A549 (cell line): ENCODE results near the gene FBXO38. TPM values are rescaled to one million over a fixed set of nuclear protein-coding genes. Genes with fewer than 3 reads are reported as not detected.

Experiments
- ATAC-seq, 2 experiments: fragments of 200-7000 bp in 1 of 2; fragments of >200 bp in 1 of 2; cut with Nextera tagmentation in 1 of 2; cut with Tn5 transposase in 1 of 2; 3 replicates each; pipeline versions ENCODE4 v1.8.0 to v1.9.1; 2018 to 2020; ENCODE audit warnings: mild to moderate bottlenecking in 1 of 2, moderate library complexity in 1 of 2
- CTCF ChIA-PET: fragments of 300-600 bp; sonication (Branson Sonifier 250); formaldehyde crosslinking; extraction: SDS; loops from one replicate; lab custom pipeline; 2021; ENCODE audit warnings: antibody characterized with exemption, inconsistent platforms; lab: Yijun Ruan, JAX
- POLR2A ChIA-PET: fragments of 350-600 bp; formaldehyde crosslinking; extraction: SDS; loops from one replicate; lab custom pipeline; 2021; ENCODE audit warnings: antibody characterized with exemption, inconsistent platforms; lab: Yijun Ruan, JAX
- DNase-seq, 2 experiments: peaks; one replicate each; pipeline versions ENCODE4 v3.0.0 to v3.0.0-alpha.2; 2011 to 2016; ENCODE audit warnings: low read depth in 1 of 2, low spot score in 1 of 2
- FAIRE-seq: peaks from 2 replicates; lab custom pipeline; 2011; peaks lifted over from hg19 to GRCh38; lab: Jason Lieb, UNC
- H3K27ac ChIP-seq, 2 experiments: fragments of >200 bp; sonication (Bioruptor Twin); formaldehyde crosslinking; 3 replicates each; pipeline ENCODE4 v1.5.1; 2016 to 2017
- H3K4me1 ChIP-seq: fragments of >200 bp; sonication (Bioruptor Twin); formaldehyde crosslinking; 3 replicates; pipeline ENCODE4 v1.6.1; 2016
- H3K4me2 ChIP-seq: fragments of >200 bp; sonication (Bioruptor Twin); formaldehyde crosslinking; 3 replicates; pipeline ENCODE4 v1.6.1; 2016
- H3K4me3 ChIP-seq: fragments of >200 bp; sonication (Bioruptor Twin); formaldehyde crosslinking; 3 replicates; pipeline ENCODE4 v1.5.1; 2016
- H3K9me3 ChIP-seq: fragments of >200 bp; sonication (Bioruptor Twin); formaldehyde crosslinking; 3 replicates; pipeline ENCODE4 v1.6.1; 2016
- ATOH8 ChIP-seq: fragments of 250-450 bp; sonication (Bioruptor Pico); IDR thresholded peaks from 2 replicates; pipeline ENCODE4 v1.5.0; 2020; ENCODE audit warnings: low read depth, mild to moderate bottlenecking, moderate library complexity
- CBX2 ChIP-seq: fragments of 200-600 bp; sonication (generic); IDR thresholded peaks from 2 replicates; pipeline ENCODE4 v1.6.1; 2016; ENCODE audit warnings: low read depth, mild to moderate bottlenecking, borderline replicate concordance
- CHD2 ChIP-seq: fragments of 150-350 bp; IDR thresholded peaks from 2 replicates; pipeline ENCODE4 v1.6.1; 2014; ENCODE audit warnings: low read length; ENCODE audit not compliant: partially characterized antibody
- CHD4 ChIP-seq: fragments of 200-600 bp; sonication (generic); IDR thresholded peaks from 2 replicates; pipeline ENCODE4 v1.6.1; 2016; ENCODE audit warnings: antibody characterized with exemption, mild to moderate bottlenecking, borderline replicate concordance
- EHF ChIP-seq: fragments of 250-450 bp; sonication (Bioruptor Pico); IDR thresholded peaks from 2 replicates; pipeline ENCODE4 v1.5.0; 2020; ENCODE audit warnings: mild to moderate bottlenecking
- ESRRA ChIP-seq: fragments of 150-350 bp; IDR thresholded peaks from 2 replicates; pipeline ENCODE4 v1.6.1; 2014; ENCODE audit warnings: mild to moderate bottlenecking, low read length, borderline replicate concordance
- FOXS1 ChIP-seq: fragments of 250-450 bp; sonication (Bioruptor Pico); IDR thresholded peaks from 2 replicates; pipeline ENCODE4 v1.5.0; 2020; ENCODE audit warnings: mild to moderate bottlenecking, moderate library complexity
- HDAC2 ChIP-seq: fragments of 200-600 bp; sonication (generic); IDR thresholded peaks from 2 replicates; pipeline ENCODE4 v1.6.1; 2016
- HEYL ChIP-seq: fragments of 250-450 bp; sonication (Bioruptor Pico); IDR thresholded peaks from 2 replicates; pipeline ENCODE4 v1.8.0; 2021; ENCODE audit warnings: mild to moderate bottlenecking, moderate library complexity
- MAFK ChIP-seq: fragments of 450-650 bp; IDR thresholded peaks from 2 replicates; pipeline ENCODE4 v1.6.1; 2014; ENCODE audit not compliant: partially characterized antibody
- NFE2L2 ChIP-seq: fragments of 150-350 bp; conservative IDR thresholded peaks from 2 replicates; pipeline ENCODE4 v1.6.1; 2014; ENCODE audit warnings: low read length
- NPAS2 ChIP-seq: fragments of 250-450 bp; sonication (Bioruptor Pico); IDR thresholded peaks from 2 replicates; pipeline ENCODE4 v1.8.0; 2022; ENCODE audit warnings: mild to moderate bottlenecking, moderate library complexity, borderline replicate concordance
- POLR2AphosphoS2 ChIP-seq: conservative IDR thresholded peaks from 2 replicates; pipeline ENCODE4 v1.6.1; 2012; ENCODE audit warnings: low read length, improper control_type of control experiment, inconsistent platforms
- SMC3 ChIP-seq: fragments of >200 bp; sonication (Bioruptor Twin); formaldehyde crosslinking; IDR thresholded peaks from 3 replicates; pipeline ENCODE4 v1.6.1; 2018; ENCODE audit warnings: inconsistent platforms
- ZC3H11A ChIP-seq: fragments of 450-650 bp; IDR thresholded peaks from 2 replicates; pipeline ENCODE4 v1.6.1; 2014; ENCODE audit warnings: antibody characterized with exemption, mild to moderate bottlenecking
- ZNF302 ChIP-seq: fragments of 250-450 bp; sonication (Bioruptor Pico); IDR thresholded peaks from 2 replicates; pipeline ENCODE4 v1.9.0; 2021; ENCODE audit warnings: inconsistent platforms, mild to moderate bottlenecking, moderate library complexity
- WGBS: methylation state at CpG from one replicate; pipeline ENCODE4 v1.1.6; 2017; ENCODE audit errors: missing lambda C conversion rate; 5-methylcytosine and 5-hydroxymethylcytosine counted together
- polyA plus RNA-seq, 4 experiments: library from polyadenylated mRNA; depleted of rRNA in 3 of 4; stranded (reverse); fragments of >200 nt; fragmentation: RNase III in 1 of 4; extraction: RNeasy Plus Mini Kit Qiagen cat#74134 plus additional on column Dnase treatment in 1 of 4; gene quantifications; 2 replicates in 3 of 4; 3 replicates in 1 of 4; pipeline ENCODE4 v1.2.3, GENCODE V29; 2011 to 2017
- TF ChIP-seq, protein P1 (sequence below): fragments of >200 bp; sonication (Bioruptor Twin); formaldehyde crosslinking; IDR thresholded peaks from 3 replicates; pipeline ENCODE4 v1.5.1; 2016
- TF ChIP-seq, protein P2 (sequence below): fragments of >200 bp; sonication (Bioruptor Twin); formaldehyde crosslinking; IDR thresholded peaks from 3 replicates; pipeline ENCODE4 v1.6.1; 2016
- TF ChIP-seq, protein P3 (sequence below): fragments of 200-600 bp; sonication (generic); IDR thresholded peaks from 2 replicates; pipeline ENCODE4 v1.6.1; 2016; ENCODE audit warnings: antibody characterized with exemption, mild to moderate bottlenecking, moderate library complexity
- TF ChIP-seq, protein P4 (sequence below): IDR thresholded peaks from 2 replicates; pipeline ENCODE4 v1.6.1; 2012

The FBXO38 gene
- polyA plus RNA-seq, 2 of the 4 experiments (the other 2 are of a cell fraction), result 15.8 to 33.2 TPM

DNA sequence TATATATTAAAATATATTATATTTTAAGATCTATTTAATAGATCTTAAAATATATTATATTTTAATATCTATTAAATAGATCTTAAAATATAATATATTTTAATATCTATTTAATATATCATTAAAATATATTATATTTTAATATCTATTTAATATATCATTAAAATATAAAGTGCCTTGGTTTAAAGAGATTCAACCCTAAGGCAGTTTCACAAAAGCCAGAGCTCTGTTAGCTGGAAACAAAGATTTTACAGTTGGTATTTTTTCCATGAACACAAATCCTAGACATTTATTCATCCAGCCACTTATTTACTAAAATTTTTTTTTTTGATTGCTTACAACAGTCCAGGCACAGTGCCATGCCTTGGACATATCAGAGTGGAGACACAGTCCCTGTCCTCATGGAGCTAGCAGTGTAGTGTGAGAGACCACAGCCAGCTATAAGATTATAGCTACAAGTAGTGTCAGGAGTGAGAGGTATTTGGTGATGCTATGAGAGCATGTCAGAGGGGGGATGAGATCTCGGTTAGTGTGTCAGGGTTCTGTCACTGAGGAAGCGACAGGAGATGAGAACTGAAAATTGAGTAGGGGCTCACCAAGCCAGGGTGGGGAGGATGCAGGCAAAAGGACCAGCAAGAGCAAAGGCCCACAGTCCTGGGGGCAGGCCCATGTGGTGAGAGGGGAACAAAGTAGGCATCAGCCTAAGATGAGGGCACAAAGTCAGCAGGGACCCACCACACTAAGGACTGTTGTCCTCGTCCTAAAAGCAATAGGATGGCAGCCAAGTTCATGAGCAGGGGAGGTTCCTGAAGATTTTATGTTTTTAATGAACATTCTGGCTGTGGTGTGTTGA, 74.5 kb downstream of the FBXO38 start (continued):
- TF ChIP-seq, protein P1, sequence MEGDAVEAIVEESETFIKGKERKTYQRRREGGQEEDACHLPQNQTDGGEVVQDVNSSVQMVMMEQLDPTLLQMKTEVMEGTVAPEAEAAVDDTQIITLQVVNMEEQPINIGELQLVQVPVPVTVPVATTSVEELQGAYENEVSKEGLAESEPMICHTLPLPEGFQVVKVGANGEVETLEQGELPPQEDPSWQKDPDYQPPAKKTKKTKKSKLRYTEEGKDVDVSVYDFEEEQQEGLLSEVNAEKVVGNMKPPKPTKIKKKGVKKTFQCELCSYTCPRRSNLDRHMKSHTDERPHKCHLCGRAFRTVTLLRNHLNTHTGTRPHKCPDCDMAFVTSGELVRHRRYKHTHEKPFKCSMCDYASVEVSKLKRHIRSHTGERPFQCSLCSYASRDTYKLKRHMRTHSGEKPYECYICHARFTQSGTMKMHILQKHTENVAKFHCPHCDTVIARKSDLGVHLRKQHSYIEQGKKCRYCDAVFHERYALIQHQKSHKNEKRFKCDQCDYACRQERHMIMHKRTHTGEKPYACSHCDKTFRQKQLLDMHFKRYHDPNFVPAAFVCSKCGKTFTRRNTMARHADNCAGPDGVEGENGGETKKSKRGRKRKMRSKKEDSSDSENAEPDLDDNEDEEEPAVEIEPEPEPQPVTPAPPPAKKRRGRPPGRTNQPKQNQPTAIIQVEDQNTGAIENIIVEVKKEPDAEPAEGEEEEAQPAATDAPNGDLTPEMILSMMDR, result no peak
- TF ChIP-seq CHD2 (no peak), ZC3H11A (no peak)

DNA sequence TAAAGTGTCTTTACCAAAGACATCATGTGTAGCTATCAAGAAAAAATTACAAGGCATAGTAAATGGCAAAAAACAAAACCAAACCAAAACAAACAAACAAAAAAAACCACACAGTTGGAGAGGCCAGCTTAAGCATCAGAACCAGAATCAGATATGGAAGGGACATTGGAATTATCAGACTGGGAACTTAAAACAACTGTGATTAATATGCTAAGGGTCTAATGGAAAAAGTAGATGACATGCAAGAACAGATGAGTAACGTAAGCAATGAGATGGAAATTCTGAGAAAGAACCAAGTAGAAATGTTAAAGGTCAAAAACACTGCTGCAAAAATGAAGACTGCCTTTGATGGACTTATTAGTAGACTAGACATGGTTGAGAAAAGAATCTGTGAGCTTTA, 75.9 kb downstream of the FBXO38 start:
- TF ChIP-seq, protein P2, sequence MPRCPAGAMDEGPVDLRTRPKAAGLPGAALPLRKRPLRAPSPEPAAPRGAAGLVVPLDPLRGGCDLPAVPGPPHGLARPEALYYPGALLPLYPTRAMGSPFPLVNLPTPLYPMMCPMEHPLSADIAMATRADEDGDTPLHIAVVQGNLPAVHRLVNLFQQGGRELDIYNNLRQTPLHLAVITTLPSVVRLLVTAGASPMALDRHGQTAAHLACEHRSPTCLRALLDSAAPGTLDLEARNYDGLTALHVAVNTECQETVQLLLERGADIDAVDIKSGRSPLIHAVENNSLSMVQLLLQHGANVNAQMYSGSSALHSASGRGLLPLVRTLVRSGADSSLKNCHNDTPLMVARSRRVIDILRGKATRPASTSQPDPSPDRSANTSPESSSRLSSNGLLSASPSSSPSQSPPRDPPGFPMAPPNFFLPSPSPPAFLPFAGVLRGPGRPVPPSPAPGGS, result no peak
- no peak for TF ChIP-seq NPAS2 (CRISPR knock-in tag)
- no peak for TF ChIP-seq HDAC2
- TF ChIP-seq CHD4, result no peak
- TF ChIP-seq, protein P3, sequence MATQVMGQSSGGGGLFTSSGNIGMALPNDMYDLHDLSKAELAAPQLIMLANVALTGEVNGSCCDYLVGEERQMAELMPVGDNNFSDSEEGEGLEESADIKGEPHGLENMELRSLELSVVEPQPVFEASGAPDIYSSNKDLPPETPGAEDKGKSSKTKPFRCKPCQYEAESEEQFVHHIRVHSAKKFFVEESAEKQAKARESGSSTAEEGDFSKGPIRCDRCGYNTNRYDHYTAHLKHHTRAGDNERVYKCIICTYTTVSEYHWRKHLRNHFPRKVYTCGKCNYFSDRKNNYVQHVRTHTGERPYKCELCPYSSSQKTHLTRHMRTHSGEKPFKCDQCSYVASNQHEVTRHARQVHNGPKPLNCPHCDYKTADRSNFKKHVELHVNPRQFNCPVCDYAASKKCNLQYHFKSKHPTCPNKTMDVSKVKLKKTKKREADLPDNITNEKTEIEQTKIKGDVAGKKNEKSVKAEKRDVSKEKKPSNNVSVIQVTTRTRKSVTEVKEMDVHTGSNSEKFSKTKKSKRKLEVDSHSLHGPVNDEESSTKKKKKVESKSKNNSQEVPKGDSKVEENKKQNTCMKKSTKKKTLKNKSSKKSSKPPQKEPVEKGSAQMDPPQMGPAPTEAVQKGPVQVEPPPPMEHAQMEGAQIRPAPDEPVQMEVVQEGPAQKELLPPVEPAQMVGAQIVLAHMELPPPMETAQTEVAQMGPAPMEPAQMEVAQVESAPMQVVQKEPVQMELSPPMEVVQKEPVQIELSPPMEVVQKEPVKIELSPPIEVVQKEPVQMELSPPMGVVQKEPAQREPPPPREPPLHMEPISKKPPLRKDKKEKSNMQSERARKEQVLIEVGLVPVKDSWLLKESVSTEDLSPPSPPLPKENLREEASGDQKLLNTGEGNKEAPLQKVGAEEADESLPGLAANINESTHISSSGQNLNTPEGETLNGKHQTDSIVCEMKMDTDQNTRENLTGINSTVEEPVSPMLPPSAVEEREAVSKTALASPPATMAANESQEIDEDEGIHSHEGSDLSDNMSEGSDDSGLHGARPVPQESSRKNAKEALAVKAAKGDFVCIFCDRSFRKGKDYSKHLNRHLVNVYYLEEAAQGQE, result no peak
- TF ChIP-seq CBX2, result no peak
- no peak for TF ChIP-seq ZNF302
- TF ChIP-seq FOXS1, result no peak
- no peak for TF ChIP-seq ATOH8
- TF ChIP-seq NFE2L2, result no peak
- no peak for TF ChIP-seq ESRRA
- TF ChIP-seq, protein P4, sequence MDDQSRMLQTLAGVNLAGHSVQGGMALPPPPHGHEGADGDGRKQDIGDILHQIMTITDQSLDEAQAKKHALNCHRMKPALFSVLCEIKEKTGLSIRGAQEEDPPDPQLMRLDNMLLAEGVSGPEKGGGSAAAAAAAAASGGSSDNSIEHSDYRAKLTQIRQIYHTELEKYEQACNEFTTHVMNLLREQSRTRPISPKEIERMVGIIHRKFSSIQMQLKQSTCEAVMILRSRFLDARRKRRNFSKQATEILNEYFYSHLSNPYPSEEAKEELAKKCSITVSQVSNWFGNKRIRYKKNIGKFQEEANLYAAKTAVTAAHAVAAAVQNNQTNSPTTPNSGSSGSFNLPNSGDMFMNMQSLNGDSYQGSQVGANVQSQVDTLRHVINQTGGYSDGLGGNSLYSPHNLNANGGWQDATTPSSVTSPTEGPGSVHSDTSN, result no peak
- no peak for TF ChIP-seq HEYL (CRISPR knock-in tag)
- TF ChIP-seq MAFK, result no peak
- TF ChIP-seq POLR2AphosphoS2, result no peak
- TF ChIP-seq EHF (CRISPR knock-in tag), result no peak
- TF ChIP-seq SMC3, result no peak
- DNase-seq, result no peak
- FAIRE-seq, result no peak
- ChIA-PET CTCF (interaction anchor here (1.4 to 1.7 kb wide), 2 partner anchors 15 to 23 kb away, joined by 4 to 5 read pairs; no protein-coding TSS in a partner anchor), POLR2A (no interaction called here)
- Histone ChIP-seq H3K27ac (no peak overlapping the region), H3K4me2 (no peak overlapping the region), H3K4me3 (no peak overlapping the region), H3K9me3 (no peaks in the 10 kb centered on the region), H3K4me1 (no peaks in the 10 kb centered on the region)
- ATAC-seq, result no peak
- 24% methylated on average over 1 of the region's 1 CpG for WGBS
